A549 (cell line): ENCODE results near the gene CFAP99.

ENCODE experiments used
- MYC ChIP-seq: IDR thresholded peaks from 2 replicates; pipeline ENCODE4 v1.6.1; 2012; ENCODE audit warnings: mild to moderate bottlenecking, inconsistent platforms, low read length, improper control_type of control experiment, borderline replicate concordance
- SMC3 ChIP-seq: fragments of >200 bp; sonication (Bioruptor Twin); formaldehyde crosslinking; IDR thresholded peaks from 3 replicates; pipeline ENCODE4 v1.6.1; 2018; ENCODE audit warnings: inconsistent platforms
- TP53 ChIP-seq: fragments of 250-450 bp; sonication (Bioruptor Pico); IDR thresholded peaks from 2 replicates; pipeline ENCODE4 v1.5.0; 2021; ENCODE audit warnings: mild to moderate bottlenecking, moderate library complexity
- TF ChIP-seq, protein P1 (sequence below): fragments of >200 bp; sonication (Bioruptor Twin); formaldehyde crosslinking; IDR thresholded peaks from 3 replicates; pipeline ENCODE4 v1.5.1; 2016

DNA sequence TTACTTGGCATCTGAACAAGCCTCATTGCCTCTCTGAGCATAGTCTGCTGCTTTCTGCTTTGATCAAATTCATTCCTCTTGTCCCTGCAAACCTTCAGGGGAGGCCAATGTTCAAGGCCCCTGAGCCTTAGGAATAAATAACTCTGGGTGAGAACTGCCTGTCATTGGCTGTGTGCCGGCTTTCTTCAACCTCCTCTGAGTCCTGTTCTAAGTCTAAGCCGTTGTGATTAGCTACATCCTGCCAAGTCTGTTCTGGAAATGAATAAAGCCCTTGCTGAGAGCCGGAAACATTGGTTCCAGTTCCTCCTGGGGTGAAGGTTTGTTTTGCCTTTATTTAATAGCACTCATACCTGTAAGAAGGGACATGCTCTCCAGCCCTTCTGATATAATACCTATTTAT lies 63.9 kb downstream of the CFAP99 start:
- TF ChIP-seq, protein P1, sequence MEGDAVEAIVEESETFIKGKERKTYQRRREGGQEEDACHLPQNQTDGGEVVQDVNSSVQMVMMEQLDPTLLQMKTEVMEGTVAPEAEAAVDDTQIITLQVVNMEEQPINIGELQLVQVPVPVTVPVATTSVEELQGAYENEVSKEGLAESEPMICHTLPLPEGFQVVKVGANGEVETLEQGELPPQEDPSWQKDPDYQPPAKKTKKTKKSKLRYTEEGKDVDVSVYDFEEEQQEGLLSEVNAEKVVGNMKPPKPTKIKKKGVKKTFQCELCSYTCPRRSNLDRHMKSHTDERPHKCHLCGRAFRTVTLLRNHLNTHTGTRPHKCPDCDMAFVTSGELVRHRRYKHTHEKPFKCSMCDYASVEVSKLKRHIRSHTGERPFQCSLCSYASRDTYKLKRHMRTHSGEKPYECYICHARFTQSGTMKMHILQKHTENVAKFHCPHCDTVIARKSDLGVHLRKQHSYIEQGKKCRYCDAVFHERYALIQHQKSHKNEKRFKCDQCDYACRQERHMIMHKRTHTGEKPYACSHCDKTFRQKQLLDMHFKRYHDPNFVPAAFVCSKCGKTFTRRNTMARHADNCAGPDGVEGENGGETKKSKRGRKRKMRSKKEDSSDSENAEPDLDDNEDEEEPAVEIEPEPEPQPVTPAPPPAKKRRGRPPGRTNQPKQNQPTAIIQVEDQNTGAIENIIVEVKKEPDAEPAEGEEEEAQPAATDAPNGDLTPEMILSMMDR, result no peak
- TF ChIP-seq MYC, result no peak
- no peak for TF ChIP-seq SMC3
- TF ChIP-seq TP53 (CRISPR knock-in tag), result no peak
